ENCODE results near the gene PTPN14.

The PTPN14 gene

DNA sequence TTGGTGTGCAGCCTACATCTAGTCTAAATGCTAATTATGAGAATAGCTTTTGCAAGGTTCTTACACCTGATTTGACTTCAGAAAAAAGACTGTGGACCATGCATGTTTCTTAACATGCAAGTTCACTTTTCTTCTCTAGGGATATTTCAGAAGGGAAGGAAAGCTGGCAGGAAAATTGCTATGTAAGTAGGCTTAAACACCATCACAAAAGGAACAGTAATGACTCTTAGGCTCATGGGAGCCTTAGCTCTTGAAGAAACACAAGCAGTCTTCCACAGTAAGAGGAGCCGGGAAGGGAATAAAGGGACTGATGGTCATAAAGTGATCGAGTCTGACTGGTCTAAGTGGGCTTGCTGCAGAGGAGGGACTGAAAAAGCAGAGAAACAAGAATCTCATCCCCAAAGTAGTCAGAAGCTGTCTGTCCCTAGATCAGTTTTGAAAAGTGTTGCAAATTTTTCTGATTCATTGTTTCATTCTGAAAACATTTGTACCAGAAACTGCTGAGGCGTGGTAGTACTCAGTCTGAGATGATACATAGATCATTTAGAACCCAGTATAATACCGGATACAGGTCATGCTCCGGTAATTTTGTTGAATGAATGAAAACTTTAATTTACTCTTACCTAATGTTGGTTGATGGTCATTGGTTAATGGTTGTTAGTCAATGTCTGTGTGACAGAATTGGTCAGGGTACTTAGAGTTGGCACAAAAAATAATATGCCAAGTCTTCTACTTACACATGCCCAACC lies 229.5 kb downstream of the PTPN14 start:
- in situ Hi-C loops (cut with MboI; ENCODE audit: low sequenced_read_pairs): no loop called here

GRCh38 chr1:214319938-214320337 lies 231.5 kb downstream of the PTPN14 start:
- in situ Hi-C loops (cut with MboI; ENCODE audit: low sequenced_read_pairs): no loop called here

GRCh38 chr1:214318956-214319736 lies 232.3 kb downstream of the PTPN14 start:
- in situ Hi-C loops (cut with MboI; ENCODE audit: low sequenced_read_pairs): no loop called here

DNA sequence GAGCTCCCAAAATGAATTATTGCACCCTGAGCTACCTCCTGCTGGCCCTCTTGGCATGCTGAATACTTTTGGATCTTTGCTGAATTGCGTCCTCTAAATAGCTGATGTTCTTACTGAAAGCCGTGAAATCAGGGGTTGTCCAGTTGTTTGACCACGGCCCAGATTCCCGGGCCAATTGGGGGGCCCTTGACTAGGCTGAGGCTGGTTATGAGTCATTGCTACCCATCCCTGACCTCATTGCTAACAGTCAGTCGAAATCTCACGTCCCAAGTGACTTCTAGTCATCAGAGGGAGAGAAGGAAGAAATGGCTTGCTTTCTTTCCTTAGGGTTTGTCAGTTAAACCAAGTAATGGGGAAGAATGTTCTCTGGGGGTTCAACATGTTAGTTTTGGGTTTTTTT lies 233.0 kb downstream of the PTPN14 start:
- in situ Hi-C loops (cut with MboI; ENCODE audit: low sequenced_read_pairs): no loop called here

GRCh38 chr1:214317734-214318133 lies 233.7 kb downstream of the PTPN14 start:
- in situ Hi-C loops (cut with MboI; ENCODE audit: low sequenced_read_pairs): no loop called here

- in situ Hi-C loops (cut with MboI; ENCODE audit: low sequenced_read_pairs): no loop called here
Measured at GRCh38 chr1:214317300-214317699, 234.1 kb downstream of the PTPN14 start.

- in situ Hi-C loops (cut with MboI; ENCODE audit: low sequenced_read_pairs): no loop called here
Measured at GRCh38 chr1:214316593-214316992, 234.8 kb downstream of the PTPN14 start.

DNA sequence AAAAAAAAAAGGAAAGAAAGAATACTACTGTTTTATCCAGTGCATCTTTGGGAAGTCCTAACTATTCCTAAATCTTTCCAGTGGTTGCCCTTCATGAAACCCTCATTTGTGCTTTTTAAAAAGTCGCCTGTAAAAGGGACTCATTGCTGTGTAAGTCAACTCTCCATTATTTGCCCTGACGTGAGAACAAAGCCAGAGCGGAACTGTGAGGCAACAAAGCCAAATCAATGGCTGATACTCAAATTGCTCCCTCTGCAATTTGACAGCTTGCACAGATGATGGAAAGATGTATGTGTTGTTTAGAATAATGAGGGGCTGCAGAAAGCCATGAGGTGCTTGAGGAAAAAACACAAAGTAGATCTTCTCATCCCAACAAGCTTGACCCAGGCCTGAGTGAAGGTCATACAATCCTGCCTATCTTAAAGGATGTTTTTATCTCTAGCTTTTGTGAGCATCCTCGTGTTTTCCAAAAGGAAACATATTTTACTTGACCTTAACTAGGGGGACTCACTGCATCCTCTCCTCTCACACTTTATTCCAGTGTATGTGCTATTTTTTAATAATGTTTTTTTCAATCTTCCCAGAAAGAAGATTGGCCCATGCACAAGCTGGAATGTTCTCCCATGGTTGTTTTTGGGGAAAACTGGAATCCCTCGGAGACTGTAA lies 237.1 kb downstream of the PTPN14 start:
- in situ Hi-C loops (cut with MboI; ENCODE audit: low sequenced_read_pairs): no loop called here

- in situ Hi-C loops (cut with MboI; ENCODE audit: low sequenced_read_pairs): no loop called here
Measured at GRCh38 chr1:214312530-214313051, 238.8 kb downstream of the PTPN14 start.

GRCh38 chr1:214310777-214311690 lies 240.4 kb downstream of the PTPN14 start:
- in situ Hi-C loops (cut with MboI; ENCODE audit: low sequenced_read_pairs): no loop called here

DNA sequence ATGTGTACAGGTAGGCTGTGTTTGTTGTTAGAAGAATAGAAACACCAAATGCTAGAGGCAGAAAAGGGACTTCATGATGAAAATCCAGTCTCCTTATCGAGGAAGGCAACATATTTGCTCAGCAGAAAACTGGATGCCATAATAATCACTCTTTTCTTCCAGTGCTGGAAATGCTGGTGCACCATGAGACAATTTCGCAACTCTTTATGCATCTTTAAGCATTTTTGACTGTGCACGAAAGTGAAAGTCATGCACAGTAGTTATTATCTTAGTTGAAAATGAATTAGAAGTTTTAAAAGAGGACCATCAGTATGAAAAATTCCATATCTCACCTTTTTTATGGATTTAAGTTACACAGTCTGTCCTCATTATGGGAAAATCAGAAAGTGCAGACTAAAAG lies 241.4 kb downstream of the PTPN14 start:
- in situ Hi-C loops (cut with MboI; ENCODE audit: low sequenced_read_pairs): no loop called here

GRCh38 chr1:214306269-214306668 lies 245.1 kb downstream of the PTPN14 start:
- in situ Hi-C loops (cut with MboI; ENCODE audit: low sequenced_read_pairs): no loop called here

DNA sequence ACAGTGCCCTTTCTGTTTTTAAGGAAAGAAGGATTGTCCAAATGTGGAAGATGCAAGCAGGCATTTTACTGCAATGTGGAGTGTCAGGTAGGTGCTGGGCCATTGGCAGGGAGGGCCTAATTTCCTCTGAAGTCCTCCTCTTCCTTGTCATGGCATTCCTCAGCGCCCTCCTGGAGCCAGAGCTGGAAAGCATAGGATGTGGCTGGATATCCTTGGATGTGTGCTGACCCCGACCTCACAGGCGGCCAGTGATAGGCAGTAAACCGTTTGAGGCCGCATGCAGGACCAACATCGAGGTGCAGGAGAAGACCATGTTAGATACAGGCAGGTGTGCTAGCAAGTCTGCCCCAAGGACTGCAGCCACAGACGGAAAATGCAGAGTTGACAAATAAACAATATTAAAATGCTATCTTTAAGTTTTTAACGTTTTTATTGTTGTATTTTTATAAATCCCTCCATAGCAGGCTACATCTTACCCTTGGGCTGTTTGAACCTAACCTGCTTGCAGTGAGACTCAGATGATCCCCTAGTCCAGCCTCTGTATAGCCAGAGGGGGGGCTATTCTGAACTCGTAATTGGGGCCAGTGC lies 246.1 kb downstream of the PTPN14 start:
- in situ Hi-C loops (cut with MboI; ENCODE audit: low sequenced_read_pairs): no loop called here

GRCh38 chr1:214303141-214303930 lies 248.1 kb downstream of the PTPN14 start:
- in situ Hi-C loops (cut with MboI; ENCODE audit: low sequenced_read_pairs): no loop called here

DNA sequence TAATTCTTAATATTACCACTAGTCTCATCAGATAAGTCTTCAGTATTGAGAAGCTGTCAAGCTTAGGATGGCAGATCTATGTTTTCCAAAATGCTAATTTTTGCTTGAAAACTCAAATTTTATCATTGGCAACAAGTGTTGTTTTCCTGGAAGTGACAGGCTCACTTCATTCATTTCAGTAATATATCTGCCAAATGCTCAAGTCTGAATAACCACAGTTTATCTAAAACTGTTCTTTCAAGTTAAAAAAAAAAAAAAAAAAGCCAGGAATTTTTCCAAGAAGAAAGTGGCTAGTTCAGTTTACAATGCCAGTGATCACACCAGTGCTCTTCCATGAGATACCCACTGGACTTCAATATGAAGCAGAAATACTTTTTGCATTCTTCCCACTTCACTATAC lies 249.9 kb downstream of the PTPN14 start:
- in situ Hi-C loops (cut with MboI; ENCODE audit: low sequenced_read_pairs): no loop called here

DNA sequence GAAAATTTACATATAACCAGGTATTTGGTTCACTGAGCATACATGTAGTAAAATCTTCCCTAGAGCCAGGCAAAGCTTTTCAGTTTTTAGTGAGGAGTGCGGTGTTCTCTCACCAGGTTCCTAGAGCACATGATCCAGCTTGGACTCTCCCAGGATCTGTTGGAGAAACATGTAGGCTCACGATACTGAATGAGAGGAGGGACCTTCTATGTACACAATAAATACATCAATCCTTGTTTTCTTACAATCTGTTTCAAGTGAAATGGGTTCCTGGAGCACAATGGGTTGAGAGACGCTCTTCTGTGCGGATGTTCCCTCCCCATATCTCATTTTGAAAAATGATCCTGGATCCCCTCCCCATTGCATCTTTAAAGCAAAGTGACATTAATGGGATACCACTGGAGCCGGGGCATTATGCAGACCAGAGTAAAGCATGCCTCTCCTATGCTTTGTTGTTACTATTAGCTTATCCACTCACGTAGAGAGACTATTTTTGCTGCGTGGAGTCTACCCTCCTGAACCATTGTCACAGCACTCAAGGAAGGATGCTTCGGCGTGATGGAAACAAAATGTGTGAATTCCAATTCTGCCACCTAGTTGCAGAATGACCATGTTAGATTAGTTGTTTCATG lies 251.1 kb downstream of the PTPN14 start:
- in situ Hi-C loops (cut with MboI; ENCODE audit: low sequenced_read_pairs): no loop called here
